Hematopoietic multipotent progenitor cell treated with erythropoietin and hydrocortisone succinate and interleukin-3 and kit ligand, for 4 days (in vitro differentiated cells): Measurements from ENCODE around the gene SH3TC1.
A peak's percentile ranks its signal among the peaks of the same experiment; 100 is the strongest.

Experiments used
- DNase-seq: peaks from one replicate; pipeline ENCODE4 v3.0.0-alpha.2; 2015

SH3TC1 gene

GRCh38 chr4:8217246-8217511, 18.1 kb downstream of the SH3TC1 start:
- no peak for DNase-seq

GRCh38 chr4:8217871-8218270, 18.8 kb downstream of the SH3TC1 start:
- DNase-seq: no peak

GRCh38 chr4:8218371-8219031, 19.4 kb downstream of the SH3TC1 start:
- peak; percentile 51 for DNase-seq

GRCh38 chr4:8219236-8219635, 20.1 kb downstream of the SH3TC1 start:
- no peak for DNase-seq

GRCh38 chr4:8220661-8221450, 21.8 kb downstream of the SH3TC1 start:
- DNase-seq: no peak

GRCh38 chr4:8221476-8221875, 22.4 kb downstream of the SH3TC1 start:
- peak; percentile 84 for DNase-seq

- DNase-seq: no peak
These were observed 22.9 kb downstream of the SH3TC1 start for GRCh38 chr4:8221985-8222384.

GRCh38 chr4:8222609-8223388, 23.7 kb downstream of the SH3TC1 start:
- no peak for DNase-seq

GRCh38 chr4:8224267-8224974, 25.3 kb downstream of the SH3TC1 start:
- no peak for DNase-seq

- DNase-seq: peak; percentile 74
These were observed 26.0 kb downstream of the SH3TC1 start for GRCh38 chr4:8224975-8225625.

GRCh38 chr4:8225706-8226443, 26.8 kb downstream of the SH3TC1 start:
- no peak for DNase-seq

GRCh38 chr4:8227201-8227770, 28.2 kb downstream of the SH3TC1 start:
- DNase-seq: peak; percentile 60

- no peak for DNase-seq
These were observed 28.8 kb downstream of the SH3TC1 start for GRCh38 chr4:8227771-8228318.

- peak; percentile 82 for DNase-seq
These were observed 29.5 kb downstream of the SH3TC1 start for GRCh38 chr4:8228319-8229250.

- DNase-seq: no peak
These were observed 30.4 kb downstream of the SH3TC1 start for GRCh38 chr4:8229331-8229975.

- no peak for DNase-seq
These were observed 30.9 kb downstream of the SH3TC1 start for GRCh38 chr4:8230033-8230432.

- no peak for DNase-seq
These were observed 31.8 kb downstream of the SH3TC1 start for GRCh38 chr4:8230891-8231290.

- DNase-seq: no peak
These were observed 32.5 kb downstream of the SH3TC1 start for GRCh38 chr4:8231551-8232049.

- DNase-seq: no peak
These were observed 33.7 kb downstream of the SH3TC1 start for GRCh38 chr4:8232748-8233147.
